GM12878 (cell line): ENCODE results near the gene GJD2. TPM values are rescaled to one million over a fixed set of nuclear protein-coding genes. Genes with fewer than 3 reads are reported as not detected.

Experiments used
- ATAC-seq: fragments of 200-7000 bp; cut with Tn5 transposase; 3 replicates; pipeline ENCODE4 v1.9.1; 2020; ENCODE audit warnings: mild to moderate bottlenecking, moderate library complexity
- BruUV-seq: library from RNA; stranded (reverse); fragments of 400-500 nt; replicated peaks from 2 replicates; lab custom pipeline; 2021; lab: Mats Ljungman, UMichigan
- CTCF ChIA-PET: fragments of 300-600 bp; sonication (Branson Sonifier 250); formaldehyde crosslinking; extraction: SDS; loops from one replicate; lab custom pipeline; 2021; ENCODE audit warnings: inconsistent platforms; lab: Yijun Ruan, JAX
- POLR2A ChIA-PET: fragments of 350-600 bp; formaldehyde crosslinking; extraction: SDS; loops from one replicate; lab custom pipeline; 2021; ENCODE audit warnings: inconsistent platforms; lab: Charles Lee
- RAD21 ChIA-PET: fragments of 300-600 bp; sonication (Branson Sonifier 250); formaldehyde crosslinking; loops from one replicate; lab custom pipeline; 2023; ENCODE audit warnings: antibody characterized with exemption; ENCODE audit not compliant: unreplicated experiment; lab: Charles Lee
- SMC1A ChIA-PET: fragments of 300-600 bp; sonication (Branson Sonifier 250); formaldehyde crosslinking; loops from one replicate; lab custom pipeline; 2023; ENCODE audit not compliant: unreplicated experiment, uncharacterized antibody; lab: Charles Lee
- DNase-seq: peaks from one replicate; pipeline ENCODE4 v3.0.0-alpha.2; 2011; ENCODE audit warnings: low read depth, low spot score
- FAIRE-seq: peaks from 3 replicates; lab custom pipeline; 2011; peaks lifted over from hg19 to GRCh38; lab: Jason Lieb, UNC
- H2AFZ ChIP-seq: 2 replicates; pipeline ENCODE4 v1.6.0; 2011; ENCODE audit warnings: low read depth, low read length, control low read depth; ENCODE audit not compliant: control insufficient read depth
- H3K27ac ChIP-seq: 2 replicates; pipeline ENCODE4 v1.5.1; 2011; ENCODE audit warnings: control low read depth; ENCODE audit not compliant: control insufficient read depth, insufficient read depth
- H3K27me3 ChIP-seq, 2 experiments: replicated peaks in 1 of 2; 2 replicates each; pipeline versions ENCODE4 v1.6.0 to v1.6.1; 2011; ENCODE audit warnings: low read length in 1 of 2; ENCODE audit not compliant: control insufficient read depth in 2 of 2, insufficient read depth in 2 of 2
- H3K36me3 ChIP-seq, 2 experiments: 2 replicates each; pipeline ENCODE4 v1.5.1; 2011; ENCODE audit warnings: low read length in 1 of 2; ENCODE audit not compliant: control insufficient read depth in 2 of 2, insufficient read depth in 2 of 2
- H3K4me1 ChIP-seq: 2 replicates; pipeline ENCODE4 v1.6.1; 2011; ENCODE audit warnings: mild to moderate bottlenecking, low read length, moderate library complexity, mixed read lengths; ENCODE audit not compliant: control insufficient read depth, insufficient read depth
- H3K4me2 ChIP-seq: 2 replicates; pipeline ENCODE4 v1.6.0; 2011; ENCODE audit warnings: control low read depth; ENCODE audit not compliant: control insufficient read depth, insufficient read depth
- H3K4me3 ChIP-seq: fragments of 200-600 bp; sonication (generic); 2 replicates; pipeline ENCODE4 v1.5.1; 2016
- H3K79me2 ChIP-seq: 2 replicates; pipeline ENCODE4 v1.6.0; 2011; ENCODE audit warnings: low read length; ENCODE audit not compliant: control insufficient read depth, insufficient read depth
- H3K9ac ChIP-seq: 2 replicates; pipeline ENCODE4 v1.8.0; 2011; ENCODE audit warnings: low read length, control low read depth, mixed read lengths; ENCODE audit not compliant: control insufficient read depth, insufficient read depth
- H3K9me3 ChIP-seq: replicated peaks from 3 replicates; pipeline ENCODE4 v1.5.1; 2011; ENCODE audit warnings: mild to moderate bottlenecking, low read length; ENCODE audit not compliant: control insufficient read depth, insufficient read depth
- H4K20me1 ChIP-seq: 2 replicates; pipeline ENCODE4 v1.6.0; 2011; ENCODE audit not compliant: control insufficient read depth, insufficient read depth
- BMI1 ChIP-seq: fragments of 450-650 bp; IDR thresholded peaks from 2 replicates; pipeline ENCODE4 v1.6.1; 2016; ENCODE audit warnings: mild to moderate bottlenecking, moderate library complexity, borderline replicate concordance
- CEBPB ChIP-seq, 2 experiments: fragments of 150-350 bp in 1 of 2; IDR thresholded peaks; 2 replicates each; pipeline ENCODE4 v1.6.1; 2012 to 2014; ENCODE audit warnings: low read depth in 2 of 2, low read length in 2 of 2, borderline replicate concordance in 1 of 2, inconsistent platforms in 1 of 2
- CHD1 ChIP-seq: IDR thresholded peaks from 2 replicates; pipeline ENCODE4 v1.6.1; 2012; ENCODE audit warnings: low read depth, low read length, improper control_type of control experiment
- GABPA ChIP-seq: IDR thresholded peaks from 2 replicates; pipeline ENCODE4 v1.6.1; 2014; ENCODE audit warnings: antibody characterized with exemption, low read depth, mild to moderate bottlenecking, inconsistent platforms
- NFYA ChIP-seq: IDR thresholded peaks from 2 replicates; pipeline ENCODE4 v1.6.1; 2011; ENCODE audit warnings: low read depth, mild to moderate bottlenecking, low read length, improper control_type of control experiment, borderline replicate concordance
- RAD21 ChIP-seq: IDR thresholded peaks from 2 replicates; pipeline ENCODE4 v1.6.1; 2011; ENCODE audit warnings: mild to moderate bottlenecking, low read depth, low read length, moderate library complexity; ENCODE audit not compliant: insufficient read depth
- ZSCAN29 ChIP-seq: fragments of 450-650 bp; IDR thresholded peaks from 2 replicates; pipeline ENCODE4 v1.6.1; 2017; ENCODE audit warnings: mild to moderate bottlenecking, moderate library complexity
- WGBS: methylation state at CpG from one replicate; pipeline ENCODE4 v1.1.6; 2016; ENCODE audit warnings: low lambda C conversion rate; ENCODE audit not compliant: insufficient replicate concordance, insufficient coverage; ENCODE audit errors: missing lambda C conversion rate; 5-methylcytosine and 5-hydroxymethylcytosine counted together
- in situ Hi-C: fragments of 300-500 bp; cut with MboI; formaldehyde crosslinking; loops from 9 replicates; pipeline ENCODE4 v1.14.3; 2018; ENCODE audit warnings: mixed read lengths
- intact Hi-C: fragments of 100-400 bp; cut with micrococcal nuclease; formaldehyde crosslinking; loops from one replicate; pipeline ENCODE4 v1.14.2; 2022; ENCODE audit not compliant: unreplicated experiment
- polyA plus RNA-seq, 11 experiments: library from polyadenylated mRNA; depleted of rRNA in 4 of 11; unstranded in 6 of 11; stranded (reverse) in 5 of 11; fragments of >200 nt; fragmentation: Nextera tagmentation in 4 of 11; fragmentation: Illumina TruSeq in 1 of 11; extraction: Ambion mirVana in 4 of 11; extraction: Trizol in 1 of 11; gene quantifications; 1 replicate in 1 of 11; 2 replicates in 10 of 11; pipeline versions ENCODE4 v1.2.1 to v1.2.3, GENCODE V29; 2011 to 2016; ENCODE audit warnings: inconsistent platforms in 2 of 11, missing spikeins in 2 of 11, low read depth in 1 of 11
- total RNA-seq, 4 experiments: library from RNA; depleted of rRNA in 3 of 4; stranded (reverse); fragments of >200 nt in 3 of 4; fragmentation: Illumina TruSeq in 1 of 4; extraction: Trizol in 1 of 4; gene quantifications; 2 replicates each; pipeline versions ENCODE4 v1.2.1 to v1.2.3, GENCODE V29; 2013 to 2021
- TF ChIP-seq, protein P1 (sequence below), 3 experiments: IDR thresholded peaks in 2 of 3; conservative IDR thresholded peaks in 1 of 3; 2 replicates each; pipeline ENCODE4 v1.5.1; 2011; ENCODE audit warnings: low read depth in 3 of 3, low read length in 3 of 3, mild to moderate bottlenecking in 3 of 3, control low read depth in 2 of 3, moderate library complexity in 2 of 3, inconsistent platforms in 1 of 3, mixed read lengths in 1 of 3; ENCODE audit not compliant: control insufficient read depth in 2 of 3, insufficient read depth in 1 of 3; ENCODE audit errors: extremely low read depth in 1 of 3
- TF ChIP-seq, protein P2 (sequence below): fragments of 450-650 bp; formaldehyde crosslinking; IDR thresholded peaks from 2 replicates; pipeline ENCODE4 v1.4.0; 2020; ENCODE audit warnings: mild to moderate bottlenecking, moderate library complexity

Gene GJD2
- total and polyA plus RNA-seq, 10 of the 15 experiments (the other 5 are each of a cell fraction or from before 2014, with no cell fraction given), result not detected

DNA sequence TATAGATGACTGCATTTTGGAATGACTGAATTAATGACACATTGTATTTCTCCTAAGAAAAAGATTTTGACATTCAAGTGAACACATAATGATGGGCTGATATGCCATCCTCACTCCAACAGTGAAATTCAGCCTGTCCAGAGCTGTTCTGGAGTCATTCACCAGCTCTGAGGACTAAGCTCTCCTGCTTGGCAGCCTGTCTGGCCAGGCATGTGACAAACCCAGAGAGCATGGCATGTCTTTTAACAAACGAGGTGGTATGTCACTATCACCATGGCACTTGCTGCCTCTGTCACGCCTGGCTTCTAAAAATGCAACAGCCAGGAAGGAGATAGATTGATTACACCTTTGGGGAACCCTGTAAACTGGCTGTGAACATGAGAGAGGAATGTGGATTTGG is 39.1 kb upstream of the GJD2 start:
- TF ChIP-seq, protein P1, sequence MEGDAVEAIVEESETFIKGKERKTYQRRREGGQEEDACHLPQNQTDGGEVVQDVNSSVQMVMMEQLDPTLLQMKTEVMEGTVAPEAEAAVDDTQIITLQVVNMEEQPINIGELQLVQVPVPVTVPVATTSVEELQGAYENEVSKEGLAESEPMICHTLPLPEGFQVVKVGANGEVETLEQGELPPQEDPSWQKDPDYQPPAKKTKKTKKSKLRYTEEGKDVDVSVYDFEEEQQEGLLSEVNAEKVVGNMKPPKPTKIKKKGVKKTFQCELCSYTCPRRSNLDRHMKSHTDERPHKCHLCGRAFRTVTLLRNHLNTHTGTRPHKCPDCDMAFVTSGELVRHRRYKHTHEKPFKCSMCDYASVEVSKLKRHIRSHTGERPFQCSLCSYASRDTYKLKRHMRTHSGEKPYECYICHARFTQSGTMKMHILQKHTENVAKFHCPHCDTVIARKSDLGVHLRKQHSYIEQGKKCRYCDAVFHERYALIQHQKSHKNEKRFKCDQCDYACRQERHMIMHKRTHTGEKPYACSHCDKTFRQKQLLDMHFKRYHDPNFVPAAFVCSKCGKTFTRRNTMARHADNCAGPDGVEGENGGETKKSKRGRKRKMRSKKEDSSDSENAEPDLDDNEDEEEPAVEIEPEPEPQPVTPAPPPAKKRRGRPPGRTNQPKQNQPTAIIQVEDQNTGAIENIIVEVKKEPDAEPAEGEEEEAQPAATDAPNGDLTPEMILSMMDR (IDR thresholded peaks at IDR 0.05 in 2 of 3, conservative IDR thresholded peaks at IDR 0.05 in 1 of 3; ENCODE audit: control insufficient read depth in 2 of 3, extremely low read depth in 1 of 3, insufficient read depth in 1 of 3, low read depth in 3 of 3, low read length in 3 of 3), result no peak
- no peak for TF ChIP-seq CEBPB (IDR thresholded peaks at IDR 0.05; ENCODE audit: borderline replicate concordance in 1 of 2, low read depth in 2 of 2, low read length in 2 of 2)
- TF ChIP-seq ZSCAN29, result no peak
- TF ChIP-seq NFYA, result no peak
- TF ChIP-seq RAD21, result no peak
- no peak for TF ChIP-seq CHD1
- no peak for TF ChIP-seq GABPA
- TF ChIP-seq, protein P2, sequence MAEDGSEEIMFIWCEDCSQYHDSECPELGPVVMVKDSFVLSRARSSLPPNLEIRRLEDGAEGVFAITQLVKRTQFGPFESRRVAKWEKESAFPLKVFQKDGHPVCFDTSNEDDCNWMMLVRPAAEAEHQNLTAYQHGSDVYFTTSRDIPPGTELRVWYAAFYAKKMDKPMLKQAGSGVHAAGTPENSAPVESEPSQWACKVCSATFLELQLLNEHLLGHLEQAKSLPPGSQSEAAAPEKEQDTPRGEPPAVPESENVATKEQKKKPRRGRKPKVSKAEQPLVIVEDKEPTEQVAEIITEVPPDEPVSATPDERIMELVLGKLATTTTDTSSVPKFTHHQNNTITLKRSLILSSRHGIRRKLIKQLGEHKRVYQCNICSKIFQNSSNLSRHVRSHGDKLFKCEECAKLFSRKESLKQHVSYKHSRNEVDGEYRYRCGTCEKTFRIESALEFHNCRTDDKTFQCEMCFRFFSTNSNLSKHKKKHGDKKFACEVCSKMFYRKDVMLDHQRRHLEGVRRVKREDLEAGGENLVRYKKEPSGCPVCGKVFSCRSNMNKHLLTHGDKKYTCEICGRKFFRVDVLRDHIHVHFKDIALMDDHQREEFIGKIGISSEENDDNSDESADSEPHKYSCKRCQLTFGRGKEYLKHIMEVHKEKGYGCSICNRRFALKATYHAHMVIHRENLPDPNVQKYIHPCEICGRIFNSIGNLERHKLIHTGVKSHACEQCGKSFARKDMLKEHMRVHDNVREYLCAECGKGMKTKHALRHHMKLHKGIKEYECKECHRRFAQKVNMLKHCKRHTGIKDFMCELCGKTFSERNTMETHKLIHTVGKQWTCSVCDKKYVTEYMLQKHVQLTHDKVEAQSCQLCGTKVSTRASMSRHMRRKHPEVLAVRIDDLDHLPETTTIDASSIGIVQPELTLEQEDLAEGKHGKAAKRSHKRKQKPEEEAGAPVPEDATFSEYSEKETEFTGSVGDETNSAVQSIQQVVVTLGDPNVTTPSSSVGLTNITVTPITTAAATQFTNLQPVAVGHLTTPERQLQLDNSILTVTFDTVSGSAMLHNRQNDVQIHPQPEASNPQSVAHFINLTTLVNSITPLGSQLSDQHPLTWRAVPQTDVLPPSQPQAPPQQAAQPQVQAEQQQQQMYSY (CRISPR knock-in tag), result no peak
- TF ChIP-seq BMI1, result no peak
- Histone ChIP-seq H3K4me3 (no peak overlapping the region), H3K9ac (no peak overlapping the region), H3K79me2 (no peaks in the 10 kb centered on the region), H3K36me3 (no peaks in the 10 kb centered on the region), H2AFZ (no peak overlapping the region), H3K4me2 (no peak overlapping the region), H3K27me3 (peaks cover 5 to 6% of the 10 kb centered on the region in 2 experiments; a peak in 3 of 4 replicates), H4K20me1 (no peaks in the 10 kb centered on the region; the same call in 1 of the 2 replicates), H3K4me1 (no peaks in the 10 kb centered on the region), H3K9me3 (no peaks in the 10 kb centered on the region), H3K27ac (no peak overlapping the region)
- ATAC-seq (no peak), DNase-seq (no peak), FAIRE-seq (no peak)
- 0% methylated on average over 2 of the region's 2 CpGs for WGBS
- no TSS peak for BruUV-seq
- ChIA-PET SMC1A (no interaction called here), POLR2A (no interaction called here), CTCF (no interaction called here), RAD21 (no interaction called here)
- intact Hi-C loops, result no loop called here
- in situ Hi-C loops, result no loop called here
